Measurements from ENCODE around the gene TREM1.

TREM1 gene

GRCh38 chr6:41226752-41227151 is 59.7 kb downstream of the TREM1 start:
- in situ Hi-C loops (cut with HindIII; ENCODE audit: low sequenced_read_pairs) = no loop called here

GRCh38 chr6:41224800-41225199 is 61.7 kb downstream of the TREM1 start:
- in situ Hi-C loops (cut with HindIII; ENCODE audit: low sequenced_read_pairs) = loop anchor here (5.0 kb wide), 1 partner anchor 33 kb away; no protein-coding TSS in a partner anchor
